ENCODE data around the gene ARL2BP. TPM values are rescaled to one million over a fixed set of nuclear protein-coding genes. Genes with fewer than 3 reads are reported as not detected.

Gene ARL2BP
- total and polyA plus RNA-seq, 9 of the 15 experiments (the other 6 are each of a cell fraction or from before 2014, with no cell fraction given): 16.7 to 41.8 (median 27.2) TPM

DNA sequence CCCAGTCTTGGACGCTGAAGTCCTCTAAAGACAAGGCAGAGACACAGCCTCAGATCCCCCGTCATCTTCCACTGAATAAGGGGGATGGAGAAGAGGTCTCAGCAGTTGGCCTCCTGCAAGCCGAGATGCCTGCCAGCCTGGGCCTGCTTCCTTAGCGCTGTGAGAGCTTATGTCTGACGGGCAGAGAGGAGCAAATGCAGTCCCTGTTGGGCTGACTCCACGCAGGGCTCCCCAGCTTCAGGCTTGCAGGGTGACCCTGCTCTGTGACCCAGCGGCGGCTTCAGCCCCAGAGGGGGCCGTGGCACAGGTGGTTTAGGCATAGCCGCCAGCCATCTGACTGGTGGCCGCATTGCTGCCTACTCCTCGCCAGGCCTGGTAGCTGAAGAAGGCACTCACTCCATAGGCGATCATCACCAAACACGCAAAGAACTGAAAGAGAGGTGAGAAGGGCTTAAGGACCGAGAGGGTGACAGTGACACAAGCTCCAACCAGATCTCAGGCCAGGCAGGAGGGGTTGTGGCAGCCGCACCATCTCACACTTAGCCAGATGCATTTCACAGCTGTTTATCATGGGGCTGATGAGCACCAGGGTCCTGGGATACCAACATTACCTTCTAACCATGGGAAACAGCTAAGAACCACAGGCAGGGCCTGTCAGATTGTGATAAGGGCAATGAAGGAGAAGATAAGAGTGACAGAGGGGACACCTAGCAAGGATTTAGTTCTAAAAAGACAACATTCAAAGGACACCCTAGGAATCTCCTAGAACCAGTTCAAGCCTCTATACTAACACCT, 11.7 kb downstream of the ARL2BP start (continued):
- TF ChIP-seq CHD4 (IDR thresholded peaks at IDR 0.05; ENCODE audit: insufficient read depth, insufficient replicate concordance, low read depth, low read length, poor library complexity, severe bottlenecking) (no peak), NCOR1 (IDR thresholded peaks at IDR 0.05) (no peak; the same call in 1 of the 2 replicates), CAMTA2 (CRISPR knock-in tag; conservative IDR thresholded peaks at IDR 0.05) (no peak), ZNF444 (CRISPR knock-in tag; IDR thresholded peaks at IDR 0.05) (no peak), ZNF717 (CRISPR knock-in tag; IDR thresholded peaks at IDR 0.05) (no peak), POLR2AphosphoS5 (IDR thresholded peaks at IDR 0.05; ENCODE audit: control insufficient read depth, insufficient read depth, low read depth, low read length) (0 out of 2 replicates have a peak, but pooled peaks have one; percentile 50), ZNF41 (CRISPR knock-in tag; conservative IDR thresholded peaks at IDR 0.05) (no peak), ZSCAN29 (IDR thresholded peaks at IDR 0.05) (no peak), TAF1 (IDR thresholded peaks at IDR 0.05; ENCODE audit: control insufficient read depth, extremely low read depth, insufficient read depth, low read length, severe bottlenecking) (no peak), SMAD2 (IDR thresholded peaks at IDR 0.05; ENCODE audit: low read depth, low read length) (no peak), CTBP1 (IDR thresholded peaks at IDR 0.05; ENCODE audit: borderline replicate concordance) (peak; percentile 49; the same call in 1 of the 2 replicates), U2AF2 (optimal IDR thresholded peaks at IDR 0.05; ENCODE audit: low read depth, low read length) (no peak), BRF1 (IDR thresholded peaks at IDR 0.05; ENCODE audit: borderline replicate concordance, extremely low read depth, insufficient read length) (no peak), MEIS2 (IDR thresholded peaks at IDR 0.05; ENCODE audit: partially characterized antibody) (peak; percentile 19), KDM1A (IDR thresholded peaks at IDR 0.05) (peak; percentile 24 to 30; a peak in 1 of 4 replicates), ZFP30 (CRISPR knock-in tag; IDR thresholded peaks at IDR 0.05; ENCODE audit: borderline replicate concordance) (no peak)
- TF ChIP-seq, protein P1, sequence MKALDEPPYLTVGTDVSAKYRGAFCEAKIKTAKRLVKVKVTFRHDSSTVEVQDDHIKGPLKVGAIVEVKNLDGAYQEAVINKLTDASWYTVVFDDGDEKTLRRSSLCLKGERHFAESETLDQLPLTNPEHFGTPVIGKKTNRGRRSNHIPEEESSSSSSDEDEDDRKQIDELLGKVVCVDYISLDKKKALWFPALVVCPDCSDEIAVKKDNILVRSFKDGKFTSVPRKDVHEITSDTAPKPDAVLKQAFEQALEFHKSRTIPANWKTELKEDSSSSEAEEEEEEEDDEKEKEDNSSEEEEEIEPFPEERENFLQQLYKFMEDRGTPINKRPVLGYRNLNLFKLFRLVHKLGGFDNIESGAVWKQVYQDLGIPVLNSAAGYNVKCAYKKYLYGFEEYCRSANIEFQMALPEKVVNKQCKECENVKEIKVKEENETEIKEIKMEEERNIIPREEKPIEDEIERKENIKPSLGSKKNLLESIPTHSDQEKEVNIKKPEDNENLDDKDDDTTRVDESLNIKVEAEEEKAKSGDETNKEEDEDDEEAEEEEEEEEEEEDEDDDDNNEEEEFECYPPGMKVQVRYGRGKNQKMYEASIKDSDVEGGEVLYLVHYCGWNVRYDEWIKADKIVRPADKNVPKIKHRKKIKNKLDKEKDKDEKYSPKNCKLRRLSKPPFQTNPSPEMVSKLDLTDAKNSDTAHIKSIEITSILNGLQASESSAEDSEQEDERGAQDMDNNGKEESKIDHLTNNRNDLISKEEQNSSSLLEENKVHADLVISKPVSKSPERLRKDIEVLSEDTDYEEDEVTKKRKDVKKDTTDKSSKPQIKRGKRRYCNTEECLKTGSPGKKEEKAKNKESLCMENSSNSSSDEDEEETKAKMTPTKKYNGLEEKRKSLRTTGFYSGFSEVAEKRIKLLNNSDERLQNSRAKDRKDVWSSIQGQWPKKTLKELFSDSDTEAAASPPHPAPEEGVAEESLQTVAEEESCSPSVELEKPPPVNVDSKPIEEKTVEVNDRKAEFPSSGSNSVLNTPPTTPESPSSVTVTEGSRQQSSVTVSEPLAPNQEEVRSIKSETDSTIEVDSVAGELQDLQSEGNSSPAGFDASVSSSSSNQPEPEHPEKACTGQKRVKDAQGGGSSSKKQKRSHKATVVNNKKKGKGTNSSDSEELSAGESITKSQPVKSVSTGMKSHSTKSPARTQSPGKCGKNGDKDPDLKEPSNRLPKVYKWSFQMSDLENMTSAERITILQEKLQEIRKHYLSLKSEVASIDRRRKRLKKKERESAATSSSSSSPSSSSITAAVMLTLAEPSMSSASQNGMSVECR (CRISPR knock-in tag; IDR thresholded peaks at IDR 0.05): no peak
- TF ChIP-seq, protein P2, sequence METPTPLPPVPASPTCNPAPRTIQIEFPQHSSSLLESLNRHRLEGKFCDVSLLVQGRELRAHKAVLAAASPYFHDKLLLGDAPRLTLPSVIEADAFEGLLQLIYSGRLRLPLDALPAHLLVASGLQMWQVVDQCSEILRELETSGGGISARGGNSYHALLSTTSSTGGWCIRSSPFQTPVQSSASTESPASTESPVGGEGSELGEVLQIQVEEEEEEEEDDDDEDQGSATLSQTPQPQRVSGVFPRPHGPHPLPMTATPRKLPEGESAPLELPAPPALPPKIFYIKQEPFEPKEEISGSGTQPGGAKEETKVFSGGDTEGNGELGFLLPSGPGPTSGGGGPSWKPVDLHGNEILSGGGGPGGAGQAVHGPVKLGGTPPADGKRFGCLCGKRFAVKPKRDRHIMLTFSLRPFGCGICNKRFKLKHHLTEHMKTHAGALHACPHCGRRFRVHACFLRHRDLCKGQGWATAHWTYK (CRISPR knock-in tag; IDR thresholded peaks at IDR 0.05): no peak
- TF ChIP-seq, protein P3, sequence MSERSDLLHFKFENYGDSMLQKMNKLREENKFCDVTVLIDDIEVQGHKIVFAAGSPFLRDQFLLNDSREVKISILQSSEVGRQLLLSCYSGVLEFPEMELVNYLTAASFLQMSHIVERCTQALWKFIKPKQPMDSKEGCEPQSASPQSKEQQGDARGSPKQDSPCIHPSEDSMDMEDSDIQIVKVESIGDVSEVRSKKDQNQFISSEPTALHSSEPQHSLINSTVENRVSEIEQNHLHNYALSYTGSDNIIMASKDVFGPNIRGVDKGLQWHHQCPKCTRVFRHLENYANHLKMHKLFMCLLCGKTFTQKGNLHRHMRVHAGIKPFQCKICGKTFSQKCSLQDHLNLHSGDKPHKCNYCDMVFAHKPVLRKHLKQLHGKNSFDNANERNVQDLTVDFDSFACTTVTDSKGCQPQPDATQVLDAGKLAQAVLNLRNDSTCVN (CRISPR knock-in tag; IDR thresholded peaks at IDR 0.05): no peak
- TF ChIP-seq, protein P4, sequence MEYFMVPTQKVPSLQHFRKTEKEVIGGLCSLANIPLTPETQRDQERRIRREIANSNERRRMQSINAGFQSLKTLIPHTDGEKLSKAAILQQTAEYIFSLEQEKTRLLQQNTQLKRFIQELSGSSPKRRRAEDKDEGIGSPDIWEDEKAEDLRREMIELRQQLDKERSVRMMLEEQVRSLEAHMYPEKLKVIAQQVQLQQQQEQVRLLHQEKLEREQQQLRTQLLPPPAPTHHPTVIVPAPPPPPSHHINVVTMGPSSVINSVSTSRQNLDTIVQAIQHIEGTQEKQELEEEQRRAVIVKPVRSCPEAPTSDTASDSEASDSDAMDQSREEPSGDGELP (CRISPR knock-in tag; IDR thresholded peaks at IDR 0.05; ENCODE audit: borderline replicate concordance): peak; percentile 73

Measured in K562 (cell line).